Measurements from ENCODE around the gene FIBP. TPM values are rescaled to one million over a fixed set of nuclear protein-coding genes. Genes with fewer than 3 reads are reported as not detected.

Gene FIBP
- total and polyA plus RNA-seq, 10 of the 15 experiments (the other 5 are each of a cell fraction or from before 2014, with no cell fraction given): 65.1 to 182 (median 94.6) TPM

- TF ChIP-seq RBBP5 (conservative IDR thresholded peaks at IDR 0.05) (no peak), ZNF592 (IDR thresholded peaks at IDR 0.05) (no peak), IRF5 (IDR thresholded peaks at IDR 0.05; ENCODE audit: borderline replicate concordance) (no peak), GABPA (IDR thresholded peaks at IDR 0.05; ENCODE audit: low read depth) (no peak), PML (IDR thresholded peaks at IDR 0.05; ENCODE audit: low read length) (no peak), SRF (IDR thresholded peaks at IDR 0.05; ENCODE audit: low read depth in 2 of 2, low read length in 2 of 2) (no peak), PAX5 (IDR thresholded peaks at IDR 0.05; ENCODE audit: borderline replicate concordance, low read depth, low read length) (peak; percentile 21; the same call in 1 of the 2 replicates), STAT3 (IDR thresholded peaks at IDR 0.05; ENCODE audit: low read depth, low read length) (no peak), MXI1 (IDR thresholded peaks at IDR 0.05; ENCODE audit: low read depth, low read length) (no peak), CTCF (IDR thresholded peaks at IDR 0.05 in 2 of 3, conservative IDR thresholded peaks at IDR 0.05 in 1 of 3; ENCODE audit: control insufficient read depth in 2 of 3, extremely low read depth in 1 of 3, insufficient read depth in 1 of 3, low read depth in 3 of 3, low read length in 3 of 3) (peak in 1 of 3 experiments; percentile 8; a peak in 1 of 6 replicates)
Measured at GRCh38 chr11:65899356-65900124, 11.3 kb upstream of the FIBP start (continued).

Measured in GM12878 (cell line).